ENCODE measurements around the gene ENAM.
"Not testable (repeated sequence)": the region's sequence is repeated elsewhere in the genome, so short reads cannot be mapped to it uniquely, and the experiment has no call there.

Gene ENAM

GRCh38 chr4:70676554-70677090 is 48.1 kb downstream of the ENAM start:
- DNase-seq (ENCODE audit: low read depth in 3 of 3) = no peak

GRCh38 chr4:70678383-70678999 is 49.9 kb downstream of the ENAM start:
- no peak for DNase-seq (ENCODE audit: low read depth in 3 of 3)

GRCh38 chr4:70680934-70681333 is 52.4 kb downstream of the ENAM start:
- DNase-seq (ENCODE audit: low read depth in 3 of 3) = no peak

- no peak for DNase-seq (ENCODE audit: low read depth in 3 of 3)
These were observed 53.2 kb downstream of the ENAM start for GRCh38 chr4:70681704-70682103.

GRCh38 chr4:70682142-70682541 is 53.6 kb downstream of the ENAM start:
- not testable (repeated sequence) for DNase-seq (ENCODE audit: low read depth in 3 of 3)

- DNase-seq (ENCODE audit: low read depth in 3 of 3) = peak in 1 of 3 experiments; percentile 8
These were observed 58.8 kb downstream of the ENAM start for GRCh38 chr4:70687392-70687791.

- peak; percentile 94 for DNase-seq (ENCODE audit: low read depth in 3 of 3)
These were observed 59.6 kb downstream of the ENAM start, which contains the start of gene UTP3 for GRCh38 chr4:70687821-70688794. TSS of gene UTP3 (plus strand) at chr4:70688532. CDS start at chr4:70688678, 146 bp downstream.

- DNase-seq (ENCODE audit: low read depth in 3 of 3) = no peak
These were observed 60.3 kb downstream of the ENAM start for GRCh38 chr4:70688795-70689231.

GRCh38 chr4:70691661-70692060 is 63.1 kb downstream of the ENAM start:
- no peak for DNase-seq (ENCODE audit: low read depth in 3 of 3)

GRCh38 chr4:70694633-70695032 is 66.1 kb downstream of the ENAM start:
- DNase-seq (ENCODE audit: low read depth in 3 of 3) = not testable (repeated sequence)

All from stimulated activated CD4-positive, alpha-beta T cell treated with anti-CD3 and anti-CD28 coated beads, TNF-alpha, amount 100 ng/mL, for 24 hours (primary cell).